Measurements from ENCODE around the gene FGD1. TPM values are rescaled to one million over a fixed set of nuclear protein-coding genes. Genes with fewer than 3 reads are reported as not detected.

Gene FGD1
- total RNA-seq, 1 experiment from 2014 or later = 36.3 TPM

DNA sequence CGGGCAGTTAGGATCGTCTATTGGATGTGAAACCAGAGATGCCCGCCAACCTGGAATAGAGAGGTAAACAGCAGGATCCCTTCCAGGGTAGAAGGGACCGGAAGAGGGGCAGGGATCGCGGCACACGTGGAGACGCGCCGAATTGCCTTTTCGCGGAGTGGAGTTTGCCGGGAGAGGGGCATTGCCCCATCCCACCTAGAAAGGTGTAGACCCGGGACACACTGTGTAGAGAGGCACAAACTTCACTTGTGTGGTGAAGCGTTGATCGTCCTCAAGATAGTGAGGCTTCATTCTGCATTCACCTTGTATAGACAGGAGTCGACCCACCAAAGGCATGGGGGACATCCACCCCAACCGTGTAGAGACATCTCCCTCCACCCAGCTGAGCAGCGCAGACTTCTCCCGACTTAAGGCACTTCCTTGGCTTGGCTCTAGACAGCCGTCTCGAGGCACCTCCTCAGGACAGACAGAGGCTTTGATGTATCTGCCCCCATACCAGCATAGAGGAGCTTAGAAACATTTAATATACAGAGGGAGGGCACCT, 34.4 kb upstream of the FGD1 start:
- POLR2A ChIA-PET = interaction anchor here (0.6 to 1.6 kb wide), 6 partner anchors 34 to 572 kb away, joined by 3 to 6 read pairs (median 4); partner anchors contain the start of genes FGD1 and TSR2
- ATAC-seq = no peak
- TF ChIP-seq, protein P1, sequence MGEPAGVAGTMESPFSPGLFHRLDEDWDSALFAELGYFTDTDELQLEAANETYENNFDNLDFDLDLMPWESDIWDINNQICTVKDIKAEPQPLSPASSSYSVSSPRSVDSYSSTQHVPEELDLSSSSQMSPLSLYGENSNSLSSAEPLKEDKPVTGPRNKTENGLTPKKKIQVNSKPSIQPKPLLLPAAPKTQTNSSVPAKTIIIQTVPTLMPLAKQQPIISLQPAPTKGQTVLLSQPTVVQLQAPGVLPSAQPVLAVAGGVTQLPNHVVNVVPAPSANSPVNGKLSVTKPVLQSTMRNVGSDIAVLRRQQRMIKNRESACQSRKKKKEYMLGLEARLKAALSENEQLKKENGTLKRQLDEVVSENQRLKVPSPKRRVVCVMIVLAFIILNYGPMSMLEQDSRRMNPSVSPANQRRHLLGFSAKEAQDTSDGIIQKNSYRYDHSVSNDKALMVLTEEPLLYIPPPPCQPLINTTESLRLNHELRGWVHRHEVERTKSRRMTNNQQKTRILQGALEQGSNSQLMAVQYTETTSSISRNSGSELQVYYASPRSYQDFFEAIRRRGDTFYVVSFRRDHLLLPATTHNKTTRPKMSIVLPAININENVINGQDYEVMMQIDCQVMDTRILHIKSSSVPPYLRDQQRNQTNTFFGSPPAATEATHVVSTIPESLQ (CRISPR knock-in tag; IDR thresholded peaks at IDR 0.05) = no peak
- TF ChIP-seq IRF2 (CRISPR knock-in tag; IDR thresholded peaks at IDR 0.05; ENCODE audit: borderline replicate concordance, low read depth) = no peak
- no peak for TF ChIP-seq NR2C2 (CRISPR knock-in tag; IDR thresholded peaks at IDR 0.05)
- no peak for TF ChIP-seq TEAD4 (CRISPR knock-in tag; IDR thresholded peaks at IDR 0.05)
- TF ChIP-seq, protein P2, sequence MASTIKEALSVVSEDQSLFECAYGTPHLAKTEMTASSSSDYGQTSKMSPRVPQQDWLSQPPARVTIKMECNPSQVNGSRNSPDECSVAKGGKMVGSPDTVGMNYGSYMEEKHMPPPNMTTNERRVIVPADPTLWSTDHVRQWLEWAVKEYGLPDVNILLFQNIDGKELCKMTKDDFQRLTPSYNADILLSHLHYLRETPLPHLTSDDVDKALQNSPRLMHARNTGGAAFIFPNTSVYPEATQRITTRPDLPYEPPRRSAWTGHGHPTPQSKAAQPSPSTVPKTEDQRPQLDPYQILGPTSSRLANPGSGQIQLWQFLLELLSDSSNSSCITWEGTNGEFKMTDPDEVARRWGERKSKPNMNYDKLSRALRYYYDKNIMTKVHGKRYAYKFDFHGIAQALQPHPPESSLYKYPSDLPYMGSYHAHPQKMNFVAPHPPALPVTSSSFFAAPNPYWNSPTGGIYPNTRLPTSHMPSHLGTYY (CRISPR knock-in tag; IDR thresholded peaks at IDR 0.05) = no peak
- TF ChIP-seq, protein P3, sequence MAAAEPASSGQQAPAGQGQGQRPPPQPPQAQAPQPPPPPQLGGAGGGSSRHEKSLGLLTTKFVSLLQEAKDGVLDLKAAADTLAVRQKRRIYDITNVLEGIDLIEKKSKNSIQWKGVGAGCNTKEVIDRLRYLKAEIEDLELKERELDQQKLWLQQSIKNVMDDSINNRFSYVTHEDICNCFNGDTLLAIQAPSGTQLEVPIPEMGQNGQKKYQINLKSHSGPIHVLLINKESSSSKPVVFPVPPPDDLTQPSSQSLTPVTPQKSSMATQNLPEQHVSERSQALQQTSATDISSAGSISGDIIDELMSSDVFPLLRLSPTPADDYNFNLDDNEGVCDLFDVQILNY (CRISPR knock-in tag; IDR thresholded peaks at IDR 0.05) = no peak
- TF ChIP-seq ZNF121 (CRISPR knock-in tag; IDR thresholded peaks at IDR 0.05) = no peak
- no peak for TF ChIP-seq HMGA2 (CRISPR knock-in tag; IDR thresholded peaks at IDR 0.05)
- H3K27ac Mint-ChIP-seq = peak overlapping the region; percentile 95
- DNase-seq (ENCODE audit: low spot score) = no peak
- no peaks in the 10 kb centered on the region for H3K27me3 Mint-ChIP-seq (ENCODE audit: low read depth)
- CTCF ChIA-PET = interaction anchor here (1.1 kb wide), 1 partner anchor 48 kb away, joined by 6 read pairs; no protein-coding TSS in a partner anchor
- H3K4me1 Mint-ChIP-seq = peaks cover 30% of the 10 kb centered on the region
- peak overlapping the region; percentile 90 for H3K4me3 Mint-ChIP-seq
- H3K36me3 Mint-ChIP-seq = peaks cover 26% of the 10 kb centered on the region
- H3K9me3 Mint-ChIP-seq = no peaks in the 10 kb centered on the region

DNA sequence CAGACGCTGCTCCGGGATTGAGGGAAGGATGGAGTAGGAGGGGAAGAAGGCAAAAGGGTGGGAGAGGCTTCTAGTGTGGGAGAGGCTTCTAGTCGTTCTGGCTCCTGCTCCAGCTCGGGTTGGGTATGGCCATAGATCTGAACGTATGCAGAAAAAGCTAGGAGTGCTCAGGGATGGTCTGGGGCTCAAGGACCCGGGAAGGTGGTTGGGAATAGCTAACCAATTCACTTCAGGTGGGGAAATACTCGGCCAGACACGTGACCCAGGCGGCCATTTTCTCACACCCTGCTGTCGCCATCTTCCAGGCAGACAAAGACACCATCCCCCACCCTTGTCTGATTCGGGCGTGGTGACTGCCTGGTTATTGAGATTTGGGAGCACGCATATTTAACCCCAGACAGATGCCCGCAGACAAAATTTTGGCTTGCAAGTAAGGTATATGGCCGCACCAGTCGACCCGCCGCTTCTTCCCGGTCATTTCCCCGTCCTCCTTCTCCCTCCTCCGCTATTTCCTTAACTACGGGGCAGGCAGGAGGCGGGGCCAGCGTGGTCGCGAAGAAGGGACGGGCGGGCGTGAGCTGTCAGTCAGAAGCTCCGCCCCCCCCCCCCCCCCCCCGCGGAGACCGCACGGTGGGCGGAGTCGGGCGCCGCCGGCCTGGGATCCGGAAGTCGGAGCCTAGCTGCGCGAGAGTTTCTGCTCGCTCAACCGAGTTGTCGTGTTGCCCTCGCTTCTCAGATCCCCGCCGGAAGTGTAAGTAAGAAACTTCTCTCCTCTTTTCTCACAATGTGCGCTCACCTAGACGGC, 33.7 kb upstream of the FGD1 start, which contains the start of gene GNL3L:
Gene GNL3L, plus strand, starts transcription at position 668 of the 805 bp plus-strand sequence. CDS start 2,348 bp downstream, outside the sequence.
- peak within 1 kb of the TSS; percentile 90 for H3K4me3 Mint-ChIP-seq
- H3K9me3 Mint-ChIP-seq = no peaks in the 10 kb centered on the region
- peak within 1 kb of the TSS; percentile 98 for H3K27ac Mint-ChIP-seq
- ChIA-PET POLR2A (interaction anchor here (0.9 to 1.6 kb wide), 6 partner anchors 34 to 485 kb away, joined by 3 to 6 read pairs (median 3); partner anchors contain the start of genes FGD1, PHF8 and TSR2), CTCF (interaction anchor here (0.7 to 1.1 kb wide), 2 partner anchors 48 to 110 kb away, joined by 3 to 6 read pairs; no protein-coding TSS in a partner anchor)
- H3K27me3 Mint-ChIP-seq (ENCODE audit: low read depth) = no peaks in the 10 kb centered on the region
- ATAC-seq = peak; percentile 66
- peaks cover 27% of the 10 kb centered on the region for H3K36me3 Mint-ChIP-seq
- H3K4me1 Mint-ChIP-seq = peaks cover 30% of the 10 kb centered on the region
- peak; percentile 75 for DNase-seq (ENCODE audit: low spot score)
- TF ChIP-seq, protein P4, sequence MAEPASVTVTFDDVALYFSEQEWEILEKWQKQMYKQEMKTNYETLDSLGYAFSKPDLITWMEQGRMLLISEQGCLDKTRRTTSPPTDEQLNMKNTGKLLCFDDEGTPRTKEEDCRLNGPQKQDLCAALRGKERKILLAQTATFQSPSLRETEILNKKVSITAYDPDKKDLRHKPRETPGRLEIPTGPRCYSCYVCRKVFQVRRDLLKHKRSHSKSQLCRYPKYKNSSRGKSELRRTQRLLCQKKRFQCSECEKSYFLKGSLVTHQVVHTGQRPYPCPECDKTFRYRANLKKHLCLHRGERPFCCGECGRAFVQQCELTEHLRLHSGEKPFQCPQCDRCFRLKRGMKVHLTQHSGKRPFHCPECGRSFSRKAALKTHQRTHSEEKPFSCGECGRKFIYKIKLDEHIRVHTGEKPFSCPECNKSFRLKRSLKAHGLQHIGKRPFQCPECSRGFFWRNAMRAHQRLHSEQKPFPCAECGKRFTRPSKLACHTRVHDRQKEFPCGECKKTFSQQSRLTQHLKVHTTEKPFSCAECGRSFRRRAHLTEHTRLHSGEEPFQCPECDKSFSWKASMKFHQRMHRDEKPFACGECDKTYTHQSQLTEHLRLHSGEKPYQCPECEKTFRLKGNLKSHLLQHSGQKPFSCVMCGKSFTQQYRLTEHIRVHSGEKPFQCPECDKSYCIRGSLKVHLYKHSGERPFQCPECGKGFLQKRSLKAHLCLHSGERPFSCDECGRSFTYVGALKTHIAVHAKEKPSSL (CRISPR knock-in tag; conservative IDR thresholded peaks at IDR 0.05) = no peak
- TF ChIP-seq PRRX2 (CRISPR knock-in tag; IDR thresholded peaks at IDR 0.05) (no peak), KAT7 (CRISPR knock-in tag; IDR thresholded peaks at IDR 0.05; ENCODE audit: borderline replicate concordance) (no peak), SP1 (CRISPR knock-in tag; conservative IDR thresholded peaks at IDR 0.05) (0 out of 2 replicates have a peak, but pooled peaks have one; percentile 9), ESRRA (CRISPR knock-in tag; IDR thresholded peaks at IDR 0.05; ENCODE audit: borderline replicate concordance) (no peak), HMGA2 (CRISPR knock-in tag; IDR thresholded peaks at IDR 0.05) (no peak), TCF7 (CRISPR knock-in tag; IDR thresholded peaks at IDR 0.05; ENCODE audit: low read depth) (no peak)
- TF ChIP-seq, protein P5, sequence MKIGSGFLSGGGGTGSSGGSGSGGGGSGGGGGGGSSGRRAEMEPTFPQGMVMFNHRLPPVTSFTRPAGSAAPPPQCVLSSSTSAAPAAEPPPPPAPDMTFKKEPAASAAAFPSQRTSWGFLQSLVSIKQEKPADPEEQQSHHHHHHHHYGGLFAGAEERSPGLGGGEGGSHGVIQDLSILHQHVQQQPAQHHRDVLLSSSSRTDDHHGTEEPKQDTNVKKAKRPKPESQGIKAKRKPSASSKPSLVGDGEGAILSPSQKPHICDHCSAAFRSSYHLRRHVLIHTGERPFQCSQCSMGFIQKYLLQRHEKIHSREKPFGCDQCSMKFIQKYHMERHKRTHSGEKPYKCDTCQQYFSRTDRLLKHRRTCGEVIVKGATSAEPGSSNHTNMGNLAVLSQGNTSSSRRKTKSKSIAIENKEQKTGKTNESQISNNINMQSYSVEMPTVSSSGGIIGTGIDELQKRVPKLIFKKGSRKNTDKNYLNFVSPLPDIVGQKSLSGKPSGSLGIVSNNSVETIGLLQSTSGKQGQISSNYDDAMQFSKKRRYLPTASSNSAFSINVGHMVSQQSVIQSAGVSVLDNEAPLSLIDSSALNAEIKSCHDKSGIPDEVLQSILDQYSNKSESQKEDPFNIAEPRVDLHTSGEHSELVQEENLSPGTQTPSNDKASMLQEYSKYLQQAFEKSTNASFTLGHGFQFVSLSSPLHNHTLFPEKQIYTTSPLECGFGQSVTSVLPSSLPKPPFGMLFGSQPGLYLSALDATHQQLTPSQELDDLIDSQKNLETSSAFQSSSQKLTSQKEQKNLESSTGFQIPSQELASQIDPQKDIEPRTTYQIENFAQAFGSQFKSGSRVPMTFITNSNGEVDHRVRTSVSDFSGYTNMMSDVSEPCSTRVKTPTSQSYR (CRISPR knock-in tag; IDR thresholded peaks at IDR 0.05) = 0 out of 2 replicates have a peak, but pooled peaks have one; percentile 38
- TF ChIP-seq, protein P3 (CRISPR knock-in tag; IDR thresholded peaks at IDR 0.05) = no peak
- TF ChIP-seq, protein P6, sequence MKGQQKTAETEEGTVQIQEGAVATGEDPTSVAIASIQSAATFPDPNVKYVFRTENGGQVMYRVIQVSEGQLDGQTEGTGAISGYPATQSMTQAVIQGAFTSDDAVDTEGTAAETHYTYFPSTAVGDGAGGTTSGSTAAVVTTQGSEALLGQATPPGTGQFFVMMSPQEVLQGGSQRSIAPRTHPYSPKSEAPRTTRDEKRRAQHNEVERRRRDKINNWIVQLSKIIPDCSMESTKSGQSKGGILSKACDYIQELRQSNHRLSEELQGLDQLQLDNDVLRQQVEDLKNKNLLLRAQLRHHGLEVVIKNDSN (CRISPR knock-in tag; IDR thresholded peaks at IDR 0.05) = peak; percentile 86
- TF ChIP-seq, protein P7, sequence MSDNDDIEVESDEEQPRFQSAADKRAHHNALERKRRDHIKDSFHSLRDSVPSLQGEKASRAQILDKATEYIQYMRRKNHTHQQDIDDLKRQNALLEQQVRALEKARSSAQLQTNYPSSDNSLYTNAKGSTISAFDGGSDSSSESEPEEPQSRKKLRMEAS (CRISPR knock-in tag; IDR thresholded peaks at IDR 0.05) = peak; percentile 53; the same call in 1 of the 2 replicates
- TF ChIP-seq, protein P8, sequence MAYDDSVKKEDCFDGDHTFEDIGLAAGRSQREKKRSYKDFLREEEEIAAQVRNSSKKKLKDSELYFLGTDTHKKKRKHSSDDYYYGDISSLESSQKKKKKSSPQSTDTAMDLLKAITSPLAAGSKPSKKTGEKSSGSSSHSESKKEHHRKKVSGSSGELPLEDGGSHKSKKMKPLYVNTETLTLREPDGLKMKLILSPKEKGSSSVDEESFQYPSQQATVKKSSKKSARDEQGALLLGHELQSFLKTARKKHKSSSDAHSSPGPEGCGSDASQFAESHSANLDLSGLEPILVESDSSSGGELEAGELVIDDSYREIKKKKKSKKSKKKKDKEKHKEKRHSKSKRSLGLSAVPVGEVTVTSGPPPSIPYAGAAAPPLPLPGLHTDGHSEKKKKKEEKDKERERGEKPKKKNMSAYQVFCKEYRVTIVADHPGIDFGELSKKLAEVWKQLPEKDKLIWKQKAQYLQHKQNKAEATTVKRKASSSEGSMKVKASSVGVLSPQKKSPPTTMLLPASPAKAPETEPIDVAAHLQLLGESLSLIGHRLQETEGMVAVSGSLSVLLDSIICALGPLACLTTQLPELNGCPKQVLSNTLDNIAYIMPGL (CRISPR knock-in tag; IDR thresholded peaks at IDR 0.05) = no peak

Data from WTC11 (cell line).